Thyroid gland (tissue), 4 donors: ENCODE results near the gene FAM229A.

ENCODE experiments used
- POLR2A ChIP-seq, 2 donors: fragments of 450-650 bp; IDR thresholded peaks; one replicate each; pipeline ENCODE4 v1.6.1; 2017; ENCODE audit warnings: antibody characterized with exemption in 2 of 2, mild to moderate bottlenecking in 2 of 2, moderate library complexity in 1 of 2
- TF ChIP-seq, protein P1 (sequence below), 6 experiments: fragments of 200-600 bp in 3 of 6; fragments of 450-650 bp in 3 of 6; sonication (generic) in 3 of 6; IDR thresholded peaks; one replicate each; pipeline ENCODE4 v1.5.1; 2016 to 2019; ENCODE audit warnings: antibody characterized with exemption in 6 of 6, mild to moderate bottlenecking in 2 of 6, inconsistent platforms in 1 of 6, moderate library complexity in 1 of 6

DNA sequence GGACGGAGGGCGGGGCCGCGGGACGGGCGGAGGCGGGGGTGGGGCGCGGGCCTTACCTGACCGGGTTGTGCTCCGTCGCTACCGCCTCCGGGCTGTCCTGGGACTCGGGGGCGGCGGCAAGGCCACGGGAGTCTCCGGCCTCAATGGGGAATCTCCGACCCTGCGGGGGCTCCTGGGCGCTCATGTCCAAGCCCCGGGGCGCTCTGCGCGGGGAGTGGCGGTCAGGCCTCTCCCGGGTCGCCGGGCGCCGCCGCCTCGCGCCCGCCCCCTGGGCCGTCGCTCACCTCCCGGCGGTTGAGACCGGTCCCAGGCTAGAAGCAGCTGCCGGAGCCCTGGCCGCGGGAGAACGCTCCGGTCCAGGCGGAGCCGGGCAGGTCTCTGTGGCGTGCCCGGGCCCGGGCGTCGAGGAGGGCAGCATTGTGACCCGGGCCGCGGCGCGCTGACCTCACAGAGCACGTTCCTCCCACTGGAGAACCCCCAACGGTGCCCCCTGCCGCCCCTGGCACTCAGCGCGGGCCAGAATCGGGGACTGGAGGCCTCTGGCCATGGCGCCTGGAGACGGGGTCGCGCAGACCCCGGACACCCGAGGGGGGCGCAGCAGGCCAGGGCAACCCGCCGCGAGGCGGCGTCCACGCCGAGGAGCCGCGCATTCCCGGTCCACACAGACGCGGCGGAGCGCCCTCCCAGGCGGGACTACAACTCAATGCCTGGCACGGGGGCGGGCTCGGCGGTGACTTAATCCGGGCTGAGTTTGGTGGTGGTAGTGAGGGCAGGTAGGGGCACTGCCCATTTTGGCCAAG, 411 bp downstream of the FAM229A start:
- TF ChIP-seq, protein P1, sequence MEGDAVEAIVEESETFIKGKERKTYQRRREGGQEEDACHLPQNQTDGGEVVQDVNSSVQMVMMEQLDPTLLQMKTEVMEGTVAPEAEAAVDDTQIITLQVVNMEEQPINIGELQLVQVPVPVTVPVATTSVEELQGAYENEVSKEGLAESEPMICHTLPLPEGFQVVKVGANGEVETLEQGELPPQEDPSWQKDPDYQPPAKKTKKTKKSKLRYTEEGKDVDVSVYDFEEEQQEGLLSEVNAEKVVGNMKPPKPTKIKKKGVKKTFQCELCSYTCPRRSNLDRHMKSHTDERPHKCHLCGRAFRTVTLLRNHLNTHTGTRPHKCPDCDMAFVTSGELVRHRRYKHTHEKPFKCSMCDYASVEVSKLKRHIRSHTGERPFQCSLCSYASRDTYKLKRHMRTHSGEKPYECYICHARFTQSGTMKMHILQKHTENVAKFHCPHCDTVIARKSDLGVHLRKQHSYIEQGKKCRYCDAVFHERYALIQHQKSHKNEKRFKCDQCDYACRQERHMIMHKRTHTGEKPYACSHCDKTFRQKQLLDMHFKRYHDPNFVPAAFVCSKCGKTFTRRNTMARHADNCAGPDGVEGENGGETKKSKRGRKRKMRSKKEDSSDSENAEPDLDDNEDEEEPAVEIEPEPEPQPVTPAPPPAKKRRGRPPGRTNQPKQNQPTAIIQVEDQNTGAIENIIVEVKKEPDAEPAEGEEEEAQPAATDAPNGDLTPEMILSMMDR (IDR thresholded peaks at IDR 0.05): peak in 2 of 6 experiments; percentile 20 to 28
- TF ChIP-seq POLR2A (IDR thresholded peaks at IDR 0.05): peak in 1 of 2 donors; percentile 13
